Erythroblast (primary cell): ENCODE data around the gene MGAT4B.

Experiments used
- GATA1 ChIP-seq: IDR thresholded peaks from 2 replicates; pipeline ENCODE4 v1.6.1; 2011; ENCODE audit warnings: low read depth, mild to moderate bottlenecking, control low read depth, low read length, moderate library complexity
- POLR2A ChIP-seq: IDR thresholded peaks from 2 replicates; pipeline ENCODE4 v1.6.1; 2011; ENCODE audit warnings: mild to moderate bottlenecking, low read length

DNA sequence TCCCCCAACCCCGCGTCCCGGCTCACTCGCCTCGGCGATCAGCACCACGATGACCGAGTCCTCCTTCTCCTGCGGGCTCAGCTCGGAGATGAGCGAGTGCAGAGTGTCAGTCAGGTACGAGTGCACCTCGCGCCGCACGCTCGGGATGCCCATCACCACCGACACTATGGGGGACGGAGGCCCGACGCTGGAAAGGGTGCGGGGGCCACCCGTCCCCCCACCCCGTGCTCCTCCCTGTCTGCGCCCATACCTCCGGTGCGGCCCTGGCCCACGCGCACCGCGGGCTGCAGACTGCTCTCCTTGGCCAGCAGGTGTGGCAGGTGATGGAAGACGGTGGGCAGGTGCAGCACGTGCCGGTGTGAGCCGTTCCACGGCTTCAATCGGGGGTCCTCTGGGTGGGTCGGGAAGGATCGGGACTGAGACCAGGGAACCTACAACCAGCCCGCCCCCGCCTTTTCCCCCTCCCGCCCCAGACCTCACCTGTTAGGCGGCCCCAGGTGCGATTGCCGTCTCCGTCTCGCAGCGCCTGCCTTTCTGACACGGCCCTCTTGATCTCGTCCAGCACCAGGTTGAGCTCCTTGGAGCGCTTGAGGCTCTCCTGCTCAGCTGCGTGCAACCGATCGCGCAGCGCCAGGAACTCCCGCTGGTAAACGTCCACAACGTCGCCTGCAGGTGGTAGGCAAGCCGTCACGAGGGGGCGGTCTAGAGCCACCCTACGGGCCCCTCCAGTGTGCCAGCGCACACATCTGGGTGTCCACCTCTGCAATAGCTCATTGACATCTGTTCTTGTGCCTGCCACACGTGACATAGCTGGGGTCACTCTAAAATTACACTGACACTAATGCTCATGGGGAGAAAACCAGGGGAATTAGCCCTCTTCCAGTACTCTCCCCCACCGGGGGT lies 5.1 kb downstream of the MGAT4B start:
- no peak for TF ChIP-seq POLR2A
- no peak for TF ChIP-seq GATA1
